GM13977 (cell line): ENCODE data around the gene MAML3.

Experiments used
- DNase-seq: peaks from one replicate; pipeline ENCODE4 v3.0.0; 2012; ENCODE audit warnings: low spot score
- in situ Hi-C: fragments of 300-500 bp; cut with MboI; formaldehyde crosslinking; loops from one replicate; pipeline ENCODE4 v1.12.0; 2022; ENCODE audit warnings: low sequenced_read_pairs, low pct_unique_long_range_greater_than_20kb, mixed read lengths, inconsistent platforms; ENCODE audit not compliant: unreplicated experiment
- TF ChIP-seq, protein P1 (sequence below): IDR thresholded peaks from 2 replicates; pipeline ENCODE4 v1.5.1; 2012; ENCODE audit warnings: mild to moderate bottlenecking, control low read depth; ENCODE audit not compliant: insufficient read depth; ENCODE audit errors: extremely low read depth, missing control alignments

The MAML3 gene

DNA sequence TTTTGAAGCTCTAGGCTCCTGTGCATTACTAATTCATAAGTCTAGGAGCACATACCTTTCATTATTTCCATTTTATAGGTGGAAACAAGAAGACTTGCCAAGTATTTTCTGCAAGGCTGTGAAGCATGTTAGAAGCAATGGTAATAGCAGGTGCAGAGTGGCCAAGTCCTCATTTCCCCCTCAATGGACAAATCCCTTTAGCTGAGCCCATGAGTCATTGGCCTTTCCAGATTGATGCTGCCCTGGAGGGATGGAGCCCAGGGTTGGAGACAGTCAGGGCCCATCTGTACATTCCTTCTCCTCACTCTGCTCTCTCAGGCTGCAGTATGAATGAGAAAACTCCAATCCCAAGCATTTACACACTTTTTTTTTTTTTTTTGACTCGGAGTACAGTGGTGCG is 481.8 kb downstream of the MAML3 start:
- in situ Hi-C loops = no loop called here
- DNase-seq = no peak
- TF ChIP-seq, protein P1, sequence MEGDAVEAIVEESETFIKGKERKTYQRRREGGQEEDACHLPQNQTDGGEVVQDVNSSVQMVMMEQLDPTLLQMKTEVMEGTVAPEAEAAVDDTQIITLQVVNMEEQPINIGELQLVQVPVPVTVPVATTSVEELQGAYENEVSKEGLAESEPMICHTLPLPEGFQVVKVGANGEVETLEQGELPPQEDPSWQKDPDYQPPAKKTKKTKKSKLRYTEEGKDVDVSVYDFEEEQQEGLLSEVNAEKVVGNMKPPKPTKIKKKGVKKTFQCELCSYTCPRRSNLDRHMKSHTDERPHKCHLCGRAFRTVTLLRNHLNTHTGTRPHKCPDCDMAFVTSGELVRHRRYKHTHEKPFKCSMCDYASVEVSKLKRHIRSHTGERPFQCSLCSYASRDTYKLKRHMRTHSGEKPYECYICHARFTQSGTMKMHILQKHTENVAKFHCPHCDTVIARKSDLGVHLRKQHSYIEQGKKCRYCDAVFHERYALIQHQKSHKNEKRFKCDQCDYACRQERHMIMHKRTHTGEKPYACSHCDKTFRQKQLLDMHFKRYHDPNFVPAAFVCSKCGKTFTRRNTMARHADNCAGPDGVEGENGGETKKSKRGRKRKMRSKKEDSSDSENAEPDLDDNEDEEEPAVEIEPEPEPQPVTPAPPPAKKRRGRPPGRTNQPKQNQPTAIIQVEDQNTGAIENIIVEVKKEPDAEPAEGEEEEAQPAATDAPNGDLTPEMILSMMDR = no peak

DNA sequence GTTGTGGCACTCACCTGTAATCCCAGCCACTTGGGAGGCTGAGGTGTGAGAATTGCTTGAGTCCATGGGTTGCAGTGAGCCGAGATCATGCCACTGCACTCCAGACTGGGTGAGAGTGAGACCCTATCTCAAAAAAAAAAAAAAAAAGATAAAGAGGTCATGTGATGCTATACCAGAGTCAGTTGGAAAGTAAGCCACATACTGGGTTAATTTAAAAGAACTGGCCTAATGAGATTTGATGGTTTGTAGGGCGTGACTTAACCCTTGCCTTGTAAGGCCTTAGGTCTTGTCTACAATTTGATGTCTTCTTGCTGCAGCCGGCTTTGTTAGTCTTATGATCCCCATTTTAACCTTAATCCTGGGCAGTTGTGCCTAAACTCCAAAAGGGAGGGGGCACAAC is 483.2 kb downstream of the MAML3 start:
- in situ Hi-C loops = no loop called here
- TF ChIP-seq, protein P1 = no peak
- DNase-seq = no peak

DNA sequence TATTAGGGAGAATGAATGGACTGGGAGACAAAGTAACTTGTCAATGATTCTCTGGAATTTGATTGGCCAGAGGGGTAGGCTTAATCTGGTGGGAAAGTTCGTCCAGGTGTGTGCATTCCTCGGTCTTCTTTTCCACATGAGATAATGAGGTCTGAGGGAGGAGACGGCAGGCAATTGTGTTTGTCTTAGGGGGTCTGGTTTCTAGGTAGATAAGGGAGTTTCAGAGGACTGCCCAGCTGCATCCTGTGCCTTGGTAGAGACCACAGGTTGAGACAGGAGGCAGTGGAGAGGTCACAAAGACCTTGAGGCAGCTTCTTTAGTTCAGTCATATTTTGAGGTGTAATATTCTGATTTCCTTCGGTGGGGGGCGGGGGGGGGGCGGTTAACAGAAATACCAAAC is 484.1 kb downstream of the MAML3 start:
- in situ Hi-C loops = no loop called here
- no peak for DNase-seq
- TF ChIP-seq, protein P1 = no peak

DNA sequence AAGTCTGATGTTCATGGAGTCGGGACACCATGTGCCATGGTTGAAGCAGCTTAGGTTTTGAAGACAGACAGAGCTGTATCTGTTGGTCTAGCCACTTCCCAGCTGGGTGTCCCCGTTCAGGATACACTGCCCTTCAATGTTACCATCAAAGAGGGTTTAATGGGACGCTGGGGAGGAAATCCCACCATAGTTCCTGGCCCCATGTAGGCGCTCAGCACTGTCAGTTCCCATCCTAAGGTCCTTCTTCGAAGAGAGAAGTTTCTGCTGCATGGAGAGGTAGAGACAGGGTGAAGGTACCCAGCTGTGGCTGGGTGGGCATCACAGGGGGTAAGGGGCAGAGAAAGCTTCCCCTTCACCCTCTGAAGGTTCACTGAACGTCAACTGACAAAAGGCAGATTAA is 484.6 kb downstream of the MAML3 start:
- TF ChIP-seq, protein P1 = no peak
- DNase-seq = no peak
- in situ Hi-C loops = no loop called here

DNA sequence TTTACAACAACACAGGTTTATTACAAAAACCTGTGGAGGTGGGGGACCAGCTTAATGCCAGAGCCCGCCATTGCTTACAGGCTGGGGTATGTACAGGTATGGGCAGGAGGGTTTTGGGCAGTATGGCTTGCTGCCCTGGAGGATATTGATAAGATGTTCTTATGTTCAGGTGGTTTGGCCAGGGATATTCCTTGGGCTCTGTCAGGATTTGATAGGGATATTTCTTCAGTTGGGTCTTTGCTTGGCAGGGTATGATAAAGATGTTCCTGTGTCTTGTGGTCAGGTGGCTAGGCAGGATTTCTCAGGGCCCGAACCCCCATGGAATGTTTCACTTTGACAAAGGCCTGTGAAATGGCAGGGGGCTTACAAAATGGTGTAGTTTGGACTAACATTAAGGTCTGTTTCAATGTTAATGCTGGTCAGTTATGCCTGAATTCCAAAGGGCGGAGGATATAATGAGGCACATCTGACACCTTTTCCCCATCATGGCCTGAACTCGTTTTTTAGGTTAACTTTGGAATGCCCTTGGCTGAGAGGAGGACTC is 485.3 kb downstream of the MAML3 start:
- in situ Hi-C loops = no loop called here
- no peak for DNase-seq
- TF ChIP-seq, protein P1 = no peak

DNA sequence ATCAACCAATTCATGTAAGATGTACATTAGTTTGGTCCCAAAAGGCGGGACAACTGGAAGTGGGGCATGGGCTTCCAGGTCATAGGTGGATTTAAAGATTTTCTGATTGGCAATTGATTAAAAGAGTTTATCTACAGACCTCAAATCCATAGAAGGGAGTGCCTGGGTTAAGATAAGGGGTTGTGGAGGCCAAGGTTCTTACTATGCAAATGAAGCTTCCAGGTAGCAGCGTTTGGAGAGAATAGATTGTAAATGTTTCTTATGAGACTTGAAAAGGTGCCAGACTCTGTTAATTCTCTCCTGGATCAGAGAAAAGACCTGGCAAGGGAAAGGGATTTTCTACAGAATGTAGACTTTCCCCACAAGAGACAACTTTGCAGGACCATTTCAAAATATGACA is 485.9 kb downstream of the MAML3 start:
- in situ Hi-C loops = no loop called here
- no peak for DNase-seq
- TF ChIP-seq, protein P1 = no peak
